ENCODE measurements around the gene PACSIN1. TPM values are rescaled to one million over a fixed set of nuclear protein-coding genes. Genes with fewer than 3 reads are reported as not detected.

PACSIN1 gene
- polyA plus RNA-seq, 3 donors, result 0.80 to 0.96 (median 0.84) TPM

GRCh38 chr6:34562350-34562749, 96.5 kb downstream of the PACSIN1 start:
- no peak for DNase-seq

- no peak for DNase-seq
These were observed 97.1 kb downstream of the PACSIN1 start for GRCh38 chr6:34562861-34563512.

GRCh38 chr6:34563513-34563870, 97.6 kb downstream of the PACSIN1 start:
- DNase-seq, result no peak

DNA sequence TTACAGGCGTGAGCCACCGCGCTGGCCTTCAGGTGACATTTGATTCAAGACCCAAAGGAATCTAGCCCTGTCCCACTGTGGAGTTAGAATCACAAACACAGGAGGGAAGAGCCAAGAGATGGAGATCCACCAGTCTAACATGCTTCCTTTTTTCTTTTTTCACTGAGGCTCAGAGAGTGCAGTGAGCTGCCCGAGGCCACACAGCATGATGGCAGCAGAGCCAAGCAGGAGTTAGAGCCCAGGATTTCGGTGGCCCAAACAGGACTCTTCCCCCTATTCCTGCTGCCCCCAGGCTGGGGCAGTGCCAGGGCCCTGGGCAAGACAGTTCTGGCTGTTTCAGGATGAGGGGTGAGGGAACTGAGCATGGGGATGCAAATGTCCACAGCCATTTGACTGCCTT, 98.3 kb downstream of the PACSIN1 start:
- no peak for DNase-seq

DNA sequence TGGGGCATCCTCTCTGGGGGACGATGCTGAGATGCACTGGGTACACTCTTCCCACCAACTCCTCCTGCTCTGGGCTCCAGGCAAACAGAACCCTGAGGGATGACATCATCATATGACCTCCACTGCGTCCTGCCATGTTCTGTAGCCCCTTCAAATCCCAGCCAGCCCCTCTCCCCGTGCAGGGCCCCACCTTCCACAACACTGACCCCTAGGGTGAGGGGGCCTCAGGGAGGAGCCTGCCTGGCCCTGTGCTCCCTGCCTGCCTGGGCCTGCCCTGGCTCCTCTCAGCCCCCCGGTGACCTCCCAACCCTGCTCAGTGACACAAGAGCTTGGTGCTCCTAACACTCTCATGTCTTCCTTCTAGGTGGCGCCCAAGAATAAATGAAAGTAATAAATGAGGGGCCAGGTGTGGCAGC, 99.9 kb downstream of the PACSIN1 start:
- DNase-seq, result no peak

- DNase-seq, result no peak
These were observed 101.1 kb downstream of the PACSIN1 start for GRCh38 chr6:34566830-34567546.

GRCh38 chr6:34568341-34569201, 102.7 kb downstream of the PACSIN1 start:
- no peak for DNase-seq

GRCh38 chr6:34569361-34569973, 103.6 kb downstream of the PACSIN1 start:
- DNase-seq, result no peak

DNA sequence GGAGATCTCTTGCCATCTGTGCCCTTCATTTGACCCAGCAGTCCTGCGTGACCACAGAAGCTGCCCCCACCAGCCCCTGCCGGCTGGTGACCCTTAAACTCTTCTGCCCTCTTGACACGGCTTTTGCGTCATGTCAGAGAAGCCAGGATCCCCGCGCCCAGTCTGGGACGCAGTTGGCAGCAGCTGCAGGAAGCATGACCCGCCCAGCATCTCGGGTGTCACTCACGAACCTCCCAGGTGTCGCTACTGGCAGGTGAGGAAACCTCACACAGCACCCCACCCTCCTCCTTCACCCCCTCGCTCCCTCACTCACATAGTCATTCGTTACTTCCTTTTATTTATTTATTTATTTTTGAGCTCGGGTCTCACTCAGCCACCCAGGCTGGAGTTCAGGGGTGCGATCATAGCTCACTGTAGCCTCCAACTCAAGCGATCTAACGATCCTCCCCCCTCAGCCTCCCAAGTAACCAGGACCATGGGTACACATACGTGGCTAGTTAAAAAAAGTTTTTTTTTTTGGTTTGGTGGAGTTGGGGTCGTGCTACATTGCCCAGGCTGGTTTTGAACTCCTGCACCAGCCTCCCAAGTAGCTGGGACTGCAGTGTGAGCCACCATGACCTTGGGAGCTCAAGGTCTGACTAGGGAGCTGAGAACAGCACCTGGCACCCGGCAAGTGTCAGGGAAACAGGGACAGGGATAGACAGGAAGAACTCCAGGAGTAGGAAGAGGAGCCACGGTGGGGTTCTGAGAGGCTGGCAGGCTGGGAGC, 104.4 kb downstream of the PACSIN1 start:
- DNase-seq, result no peak

- no peak for DNase-seq
These were observed 105.5 kb downstream of the PACSIN1 start for GRCh38 chr6:34571388-34571787.

- no peak for DNase-seq
These were observed 106.1 kb downstream of the PACSIN1 start for GRCh38 chr6:34572021-34572420.

DNA sequence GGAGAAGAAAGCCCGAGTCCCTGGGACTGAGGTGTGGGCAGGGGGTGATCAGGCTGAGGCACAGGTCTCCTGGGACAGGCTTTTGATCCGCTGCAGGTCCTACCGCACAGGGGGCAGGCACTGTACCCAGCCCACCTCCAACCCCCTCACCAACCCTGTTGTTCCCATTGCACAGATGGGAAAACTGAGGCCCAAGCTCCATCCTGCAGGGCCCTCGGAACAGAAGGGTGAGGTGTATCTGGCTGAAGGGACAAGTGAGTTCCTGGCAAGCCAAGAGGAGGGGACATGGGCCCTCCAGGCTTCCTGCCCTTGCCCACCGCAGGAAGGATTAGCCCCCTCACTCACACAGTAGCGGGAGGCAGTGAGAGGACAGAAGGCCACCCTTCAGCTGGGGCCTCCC, 106.7 kb downstream of the PACSIN1 start:
- DNase-seq, result no peak

GRCh38 chr6:34573567-34574183, 107.8 kb downstream of the PACSIN1 start:
- DNase-seq, result no peak

DNA sequence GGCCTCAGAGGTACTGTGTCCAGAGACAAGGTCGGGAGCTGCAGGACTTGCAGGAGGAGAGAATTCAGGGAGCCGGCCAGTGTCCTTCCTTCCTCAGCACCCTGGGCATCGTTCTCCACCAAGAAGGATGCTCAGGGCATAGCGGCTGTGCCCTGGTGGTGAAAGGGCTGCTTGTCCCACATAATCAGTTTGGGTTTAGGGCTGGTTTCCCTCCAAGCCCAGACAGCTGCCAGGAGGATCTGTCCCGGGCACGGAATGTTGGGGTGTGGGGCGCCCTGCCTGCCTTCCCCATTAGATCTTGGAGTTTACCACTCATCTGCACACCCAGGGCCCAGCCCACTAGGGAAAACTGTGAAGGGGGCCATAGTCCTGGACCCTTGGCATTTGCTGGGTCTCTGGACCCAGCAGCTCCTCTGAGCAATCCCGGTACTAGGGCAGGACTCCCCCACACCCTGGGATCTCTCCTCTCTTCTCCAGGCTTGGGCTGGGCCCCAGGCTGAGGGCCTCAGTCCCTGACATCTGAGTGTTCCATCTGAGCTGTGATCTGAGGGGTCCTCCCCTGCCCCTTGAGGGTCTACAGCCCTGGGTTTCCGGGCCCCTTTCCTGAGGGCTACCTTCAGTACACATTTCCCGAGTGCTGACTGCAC, 108.9 kb downstream of the PACSIN1 start:
- DNase-seq, result no peak

GRCh38 chr6:34575326-34575725, 109.5 kb downstream of the PACSIN1 start:
- no peak for DNase-seq

DNA sequence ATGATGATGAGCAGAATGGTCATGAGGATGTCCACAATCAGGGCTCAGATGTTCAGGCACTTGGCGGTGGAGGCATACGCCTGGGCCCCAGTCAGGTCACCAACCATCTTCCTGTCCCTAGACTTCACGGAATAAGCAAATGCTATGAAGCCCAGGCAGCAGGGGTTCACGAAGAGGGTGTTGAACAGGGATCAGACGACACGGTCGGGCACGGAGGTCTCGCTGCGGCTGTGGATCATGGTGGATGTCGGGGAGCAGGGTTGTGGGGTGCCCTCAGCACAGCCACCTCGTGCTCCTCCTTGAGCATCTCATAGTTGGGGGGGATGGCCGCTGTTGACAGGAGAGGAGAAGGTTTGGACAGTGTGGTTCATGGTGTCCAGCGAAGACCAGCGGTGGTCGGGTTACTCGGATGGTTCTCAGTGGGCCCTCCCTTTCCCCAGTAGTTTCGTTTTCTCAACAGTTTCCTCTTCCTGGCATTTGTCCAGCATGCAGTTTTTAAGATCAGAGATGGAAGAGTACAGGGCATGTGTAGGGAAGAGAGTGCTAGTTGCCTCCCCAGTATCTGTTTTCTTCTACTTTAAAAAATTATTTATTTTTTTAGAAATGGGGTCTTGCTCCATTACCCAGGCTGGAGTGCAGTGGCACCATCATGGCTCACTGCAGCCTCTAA, 110.5 kb downstream of the PACSIN1 start:
- DNase-seq, result no peak

DNA sequence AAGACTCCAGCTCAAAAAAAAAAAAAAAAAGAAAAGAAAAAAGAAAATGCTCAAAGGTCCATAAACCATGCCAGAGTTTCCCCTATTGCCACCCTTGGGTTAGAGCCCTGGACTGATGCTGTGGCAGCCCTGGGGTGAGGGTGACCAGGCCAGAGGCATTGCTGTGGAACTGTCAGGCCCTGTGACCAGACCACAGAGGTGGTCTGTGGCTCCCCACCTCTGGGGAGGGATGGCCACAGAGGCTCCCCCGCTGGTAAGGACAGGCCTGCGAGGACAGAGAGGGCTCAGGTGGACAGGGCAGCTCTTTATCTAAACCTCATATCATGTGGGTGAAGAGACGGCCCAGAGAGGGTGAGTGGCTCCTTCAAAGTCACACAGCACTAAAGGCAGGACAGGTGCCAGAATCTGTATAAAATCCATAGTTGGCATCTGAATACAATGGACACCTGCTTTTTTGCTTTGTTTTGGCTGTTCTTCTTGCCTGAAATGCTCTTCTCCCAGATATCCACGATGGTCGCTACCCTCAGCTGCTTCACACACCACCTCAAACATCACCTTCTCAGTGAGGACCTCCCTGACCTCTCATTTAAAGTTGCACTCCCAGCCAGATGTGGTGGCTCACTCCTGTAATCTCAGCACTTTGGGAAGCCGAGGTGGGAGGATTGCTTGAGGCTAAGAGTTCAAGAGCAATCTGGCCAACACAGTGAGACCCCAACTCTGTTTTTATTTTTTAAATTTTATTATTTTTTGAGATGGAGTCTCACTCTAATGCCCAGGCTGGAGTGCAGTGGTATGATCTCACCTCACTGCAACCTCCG, 112.8 kb downstream of the PACSIN1 start:
- DNase-seq, result no peak

- peak; percentile 89 for DNase-seq
These were observed 115.1 kb downstream of the PACSIN1 start for GRCh38 chr6:34580707-34581560.

Data from renal pelvis (tissue), 4 donors.